ENCODE data around the gene HSPA12A.

HSPA12A gene

GRCh38 chr10:116771101-116771958, 29.0 kb upstream of the HSPA12A start:
- DNase-seq = no peak

GRCh38 chr10:116770281-116770680, 27.9 kb upstream of the HSPA12A start:
- DNase-seq = no peak

- DNase-seq = no peak
Measured at GRCh38 chr10:116769791-116770190, 27.4 kb upstream of the HSPA12A start.

- no peak for DNase-seq
Measured at GRCh38 chr10:116769368-116769767, 27.0 kb upstream of the HSPA12A start.

- DNase-seq = no peak
Measured at GRCh38 chr10:116768786-116769185, 26.4 kb upstream of the HSPA12A start.

- no peak for DNase-seq
Measured at GRCh38 chr10:116766837-116767634, 24.7 kb upstream of the HSPA12A start.

GRCh38 chr10:116766241-116766827, 24.0 kb upstream of the HSPA12A start:
- DNase-seq = no peak

GRCh38 chr10:116765648-116766081, 23.3 kb upstream of the HSPA12A start:
- peak; percentile 8 for DNase-seq

GRCh38 chr10:116764979-116765378, 22.6 kb upstream of the HSPA12A start:
- no peak for DNase-seq

GRCh38 chr10:116763440-116763839, 21.1 kb upstream of the HSPA12A start:
- no peak for DNase-seq

- no peak for DNase-seq
Measured at GRCh38 chr10:116761883-116762282, 19.5 kb upstream of the HSPA12A start.

- DNase-seq = no peak
Measured at GRCh38 chr10:116760919-116761318, 18.6 kb upstream of the HSPA12A start.

- no peak for DNase-seq
Measured at GRCh38 chr10:116757246-116757645, 14.9 kb upstream of the HSPA12A start.

- no peak for DNase-seq
Measured at GRCh38 chr10:116756277-116756676, 13.9 kb upstream of the HSPA12A start.

- DNase-seq = no peak
Measured at GRCh38 chr10:116753759-116754158, 11.4 kb upstream of the HSPA12A start.

GRCh38 chr10:116752969-116753665, 10.8 kb upstream of the HSPA12A start:
- no peak for DNase-seq

GRCh38 chr10:116752563-116752962, 10.2 kb upstream of the HSPA12A start:
- DNase-seq = no peak

GRCh38 chr10:116748471-116748870, 6.1 kb upstream of the HSPA12A start:
- no peak for DNase-seq

- DNase-seq = no peak
Measured at GRCh38 chr10:116748041-116748440, 5.7 kb upstream of the HSPA12A start.

- no peak for DNase-seq
Measured at GRCh38 chr10:116747325-116747724, 5.0 kb upstream of the HSPA12A start.

GRCh38 chr10:116744885-116745284, 2.5 kb upstream of the HSPA12A start:
- DNase-seq = no peak

- DNase-seq = no peak
Measured at GRCh38 chr10:116744163-116744753, 1.9 kb upstream of the HSPA12A start.
